GM18861 (cell line): ENCODE measurements around the gene RBM41.
"Not testable (repeated sequence)": the region's sequence is repeated elsewhere in the genome, so short reads cannot be mapped to it uniquely, and the experiment has no call there.

Source experiments
- ATAC-seq: cut with Tn5 transposase; IDR thresholded peaks from one replicate; pipeline ENCODE4 v1.9.1; 2021; ENCODE audit not compliant: unreplicated experiment

Gene RBM41

GRCh38 chrX:107118322-107119147 is at the start of gene RBM41:
TSS of gene RBM41 (minus strand) at chrX:107118822. CDS start at chrX:107118773, 49 bp downstream.
- ATAC-seq = peak; percentile 100

GRCh38 chrX:107168257-107168656 is 49.6 kb upstream of the RBM41 start:
- ATAC-seq = no peak

GRCh38 chrX:107167163-107167921 is 48.7 kb upstream of the RBM41 start:
- ATAC-seq = no peak

DNA sequence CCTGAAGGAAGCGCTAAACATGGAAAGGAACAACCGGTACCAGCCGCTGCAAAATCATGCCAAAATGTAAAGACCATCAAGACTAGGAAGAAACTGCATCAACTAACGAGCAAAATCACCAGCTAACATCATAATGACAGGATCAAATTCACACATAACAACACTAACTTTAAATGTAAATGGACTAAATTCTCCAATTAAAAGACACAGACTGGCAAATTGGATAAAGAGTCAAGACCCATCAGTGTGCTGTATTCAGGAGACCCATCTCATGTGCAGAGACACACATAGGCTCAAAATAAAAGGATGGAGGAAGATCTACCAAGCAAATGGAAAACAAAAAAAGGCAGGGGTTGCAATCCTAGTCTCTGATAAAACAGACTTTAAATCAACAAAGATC is 39.0 kb upstream of the RBM41 start:
- not testable (repeated sequence) for ATAC-seq

DNA sequence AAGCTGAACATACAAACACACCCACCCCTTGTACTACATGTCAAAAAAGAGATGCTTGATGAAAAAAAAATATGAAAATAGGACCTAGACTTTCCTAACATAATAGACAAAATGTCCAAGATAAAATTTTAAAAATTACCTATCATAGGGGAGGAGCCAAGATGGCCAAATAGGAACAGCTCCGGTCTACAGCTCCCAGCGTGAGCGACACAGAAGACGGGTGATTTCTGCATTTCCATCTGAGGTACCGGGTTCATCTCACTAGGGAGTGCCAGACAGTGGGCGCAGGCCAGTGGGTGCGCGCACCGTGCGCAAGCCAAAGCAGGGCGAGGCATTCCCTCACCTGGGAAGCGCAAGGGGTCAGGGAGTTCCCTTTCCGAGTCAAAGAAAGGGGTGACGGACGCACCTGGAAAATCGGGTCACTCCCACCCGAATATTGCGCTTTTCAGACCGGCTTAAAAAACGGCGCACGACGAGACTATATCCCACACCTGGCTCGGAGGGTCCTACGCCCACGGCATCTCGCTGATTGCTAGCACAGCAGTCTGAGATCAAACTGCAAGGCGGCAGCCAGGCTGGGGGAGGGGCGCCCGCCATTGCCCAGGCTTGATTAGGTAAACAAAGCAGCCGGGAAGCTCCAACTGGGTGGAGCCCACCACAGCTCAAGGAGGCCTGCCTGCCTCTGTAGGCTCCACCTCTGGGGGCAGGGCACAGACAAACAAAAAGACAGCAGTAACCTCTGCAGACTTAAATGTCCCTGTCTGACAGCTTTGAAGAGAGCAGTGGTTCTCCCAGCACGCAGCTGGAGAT is 37.2 kb upstream of the RBM41 start:
- not testable (repeated sequence) for ATAC-seq

DNA sequence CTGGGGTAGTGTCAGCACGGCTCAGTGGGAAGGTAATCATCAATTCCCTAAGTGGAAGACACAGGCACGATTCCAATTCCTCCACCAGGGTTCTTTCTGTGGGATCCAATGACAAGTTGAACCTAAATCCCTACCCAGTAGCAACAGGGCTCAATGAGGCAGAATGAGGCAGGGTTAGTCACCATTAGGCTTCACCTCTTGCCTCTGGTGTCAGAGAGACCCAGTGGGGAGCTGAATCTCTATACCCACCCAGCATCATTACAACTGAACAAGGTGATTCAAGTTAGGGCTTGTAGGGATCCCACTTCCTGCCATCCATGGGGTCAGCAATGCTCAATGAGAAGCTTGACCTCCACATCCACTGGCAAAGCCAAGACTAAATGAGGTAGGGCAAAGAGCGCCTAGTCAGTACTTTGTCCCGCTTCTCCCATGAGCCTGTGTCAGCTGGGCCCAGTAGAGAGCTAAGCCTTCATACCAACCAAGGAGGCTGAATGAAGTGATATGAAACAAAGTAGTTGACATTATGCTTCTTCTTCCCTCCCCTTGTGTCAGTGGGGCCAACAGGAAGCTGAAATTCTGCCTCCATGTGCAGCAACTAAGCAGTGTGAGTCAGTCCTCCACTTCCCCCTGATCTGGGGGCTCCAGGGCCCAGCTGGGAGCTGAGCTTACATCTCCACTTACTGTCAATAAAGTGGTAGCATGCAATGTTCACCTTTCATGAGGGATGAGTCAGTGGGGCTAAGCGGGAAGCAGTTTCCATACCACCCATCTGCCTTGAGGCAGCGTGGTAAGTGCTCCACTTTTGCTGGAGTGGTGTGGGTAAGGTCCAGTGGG is 36.4 kb upstream of the RBM41 start:
- no peak for ATAC-seq

GRCh38 chrX:107153005-107153404 is 34.4 kb upstream of the RBM41 start:
- no peak for ATAC-seq

DNA sequence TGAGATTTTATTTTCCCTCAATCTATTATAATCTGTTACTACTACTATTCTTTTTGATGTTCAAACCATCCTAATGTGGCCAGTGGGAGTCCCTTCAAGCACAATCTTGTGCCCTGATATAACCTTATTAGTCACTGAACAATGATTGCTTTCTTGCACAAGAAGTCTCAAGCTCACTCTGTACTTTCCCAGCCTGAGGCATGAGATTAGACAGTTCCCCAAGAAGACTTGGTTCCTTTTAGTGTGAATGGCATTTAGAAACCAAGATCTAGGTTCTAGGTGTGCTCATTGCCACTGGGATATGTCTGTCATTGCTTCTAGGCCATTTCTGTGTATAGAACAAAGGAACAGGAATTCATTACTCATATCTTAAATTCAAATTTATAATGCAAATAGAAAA is 28.0 kb upstream of the RBM41 start:
- no peak for ATAC-seq

DNA sequence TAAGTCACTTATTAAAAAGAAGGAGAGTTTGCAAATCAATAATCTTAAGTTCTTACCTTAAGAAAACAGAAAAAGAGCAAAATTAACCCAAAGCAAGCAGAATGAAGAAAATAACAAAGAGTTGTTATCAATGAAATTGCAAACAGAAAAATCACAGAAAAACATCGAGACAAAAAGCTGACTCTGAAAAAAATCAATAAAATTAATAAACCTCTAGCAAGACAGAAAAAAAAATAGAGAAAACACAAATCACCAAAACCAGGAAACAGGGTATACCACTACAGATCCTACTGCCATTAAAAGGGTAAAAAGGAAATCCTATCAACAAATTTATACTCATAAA is 17.3 kb upstream of the RBM41 start:
- peak; percentile 14 for ATAC-seq

DNA sequence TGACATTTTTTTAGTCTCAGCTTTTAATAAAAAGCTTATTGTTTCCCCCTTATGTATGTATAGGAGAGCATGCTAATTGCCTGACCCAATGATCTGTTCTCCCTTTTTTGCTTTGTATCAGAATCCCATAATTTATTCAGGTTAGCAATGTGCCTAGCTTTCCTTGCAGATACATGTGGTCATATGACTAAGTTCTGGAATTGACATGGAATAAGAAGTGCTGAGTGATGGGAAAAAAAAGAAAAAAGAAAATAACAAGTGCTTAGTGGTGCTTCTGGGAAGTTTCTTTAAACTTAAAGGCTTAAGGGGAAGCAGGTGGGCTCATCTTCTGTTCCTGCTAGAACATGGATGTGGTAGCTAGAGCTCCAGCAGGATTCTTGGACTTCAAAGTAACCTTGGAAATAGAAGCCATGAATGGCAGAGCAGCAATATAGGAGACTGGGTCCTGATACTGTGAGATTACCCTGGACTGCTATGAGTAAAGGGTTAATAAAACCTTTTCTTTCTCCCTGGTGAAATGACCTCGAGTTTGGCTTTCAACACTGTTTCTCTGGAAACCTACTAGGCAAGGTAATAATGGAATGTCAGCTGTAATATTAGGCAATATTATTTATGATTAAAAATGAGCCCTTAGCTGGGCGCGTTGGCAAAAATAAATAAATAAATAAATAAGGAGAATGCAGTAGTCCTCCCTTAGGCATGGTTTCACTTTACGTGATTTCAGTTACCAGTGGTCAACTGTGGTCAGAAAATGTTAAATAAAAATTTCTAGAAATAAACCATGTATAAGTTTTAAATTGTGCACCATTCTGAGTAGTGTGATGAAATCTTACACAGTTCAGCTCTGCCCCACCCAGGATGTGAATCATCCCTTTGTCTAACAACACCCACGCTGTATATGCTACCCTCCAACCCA is 16.7 kb upstream of the RBM41 start:
- ATAC-seq = peak; percentile 95

DNA sequence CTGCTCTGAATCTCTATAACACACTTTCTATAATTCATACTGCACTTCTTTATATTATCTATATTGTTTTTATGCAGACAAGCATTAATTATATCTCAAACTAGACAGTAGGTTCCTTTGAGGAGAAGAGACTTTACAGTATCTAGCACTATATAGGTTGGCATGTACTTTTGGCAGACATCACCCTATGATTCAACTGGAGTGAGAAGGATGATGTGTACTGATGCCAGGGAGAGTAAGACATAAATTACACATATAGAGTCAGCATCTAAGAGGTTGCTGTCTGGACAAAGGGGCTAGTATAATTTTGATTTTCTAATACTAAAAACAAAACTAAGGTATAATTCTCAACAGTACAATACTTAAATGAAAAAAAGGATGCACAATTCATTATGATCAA is 5.1 kb upstream of the RBM41 start:
- ATAC-seq = no peak

DNA sequence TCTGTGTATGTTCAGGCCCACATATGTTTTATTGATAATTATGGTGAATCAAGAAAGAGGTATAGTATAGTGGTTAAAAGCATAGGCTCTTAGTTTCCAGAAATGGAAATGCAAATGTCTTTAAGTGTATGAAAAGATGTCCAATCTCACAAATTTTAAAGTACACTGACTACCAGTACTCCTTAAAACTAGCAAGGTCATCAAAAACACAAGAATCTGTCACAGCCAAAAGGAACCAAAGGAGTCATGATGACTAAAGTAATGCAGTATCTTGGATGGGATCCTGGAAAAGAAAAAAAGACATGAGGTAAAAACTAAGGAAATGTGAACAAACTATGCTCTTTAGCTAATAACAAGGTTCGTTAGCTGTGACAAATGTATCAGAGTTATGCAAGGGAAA is 661 bp upstream of the RBM41 start:
- ATAC-seq = no peak

- ATAC-seq = no peak
Observed at GRCh38 chrX:107117993-107118321, 665 bp downstream of the RBM41 start.

- no peak for ATAC-seq
Observed at GRCh38 chrX:107107459-107107858, 11.2 kb downstream of the RBM41 start.

DNA sequence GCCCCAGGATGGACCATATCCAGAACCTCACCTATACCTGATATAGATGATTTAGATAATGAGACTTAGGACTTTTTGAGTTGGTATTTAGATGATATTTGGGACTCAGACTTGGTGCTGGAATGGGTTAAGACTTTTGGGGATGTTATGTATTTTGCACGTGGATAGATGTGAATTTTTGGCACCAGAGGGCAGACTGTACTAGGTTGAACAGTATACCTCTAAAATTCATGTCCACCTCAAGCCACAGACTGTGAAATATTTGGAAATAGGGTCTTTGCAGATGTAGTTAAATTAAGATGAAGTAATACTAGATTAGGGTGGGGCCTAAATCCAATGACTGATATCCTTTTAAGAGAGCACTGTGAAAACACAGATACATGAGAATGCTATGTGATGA is 15.6 kb downstream of the RBM41 start:
- ATAC-seq = no peak

GRCh38 chrX:107076158-107076557 is 42.5 kb downstream of the RBM41 start:
- no peak for ATAC-seq

DNA sequence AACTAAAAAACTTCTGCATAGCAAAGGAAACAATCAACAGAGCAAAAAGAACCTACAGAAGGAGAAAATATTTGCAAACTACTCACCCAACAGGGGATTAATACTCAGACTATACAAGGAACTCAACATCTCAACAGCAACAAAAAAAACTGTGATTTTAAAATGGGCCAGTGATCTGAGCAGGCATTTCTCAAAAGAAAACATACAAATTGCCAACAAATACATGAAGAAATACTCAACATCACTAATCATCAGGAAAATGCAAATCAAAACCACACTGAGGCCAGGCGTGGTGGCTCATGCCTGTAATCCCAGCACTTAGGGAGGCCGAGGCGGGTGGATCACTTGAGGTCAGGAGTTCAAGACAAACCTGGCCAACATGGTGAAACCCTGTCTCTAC is 60.9 kb downstream of the RBM41 start:
- ATAC-seq = not testable (repeated sequence)

DNA sequence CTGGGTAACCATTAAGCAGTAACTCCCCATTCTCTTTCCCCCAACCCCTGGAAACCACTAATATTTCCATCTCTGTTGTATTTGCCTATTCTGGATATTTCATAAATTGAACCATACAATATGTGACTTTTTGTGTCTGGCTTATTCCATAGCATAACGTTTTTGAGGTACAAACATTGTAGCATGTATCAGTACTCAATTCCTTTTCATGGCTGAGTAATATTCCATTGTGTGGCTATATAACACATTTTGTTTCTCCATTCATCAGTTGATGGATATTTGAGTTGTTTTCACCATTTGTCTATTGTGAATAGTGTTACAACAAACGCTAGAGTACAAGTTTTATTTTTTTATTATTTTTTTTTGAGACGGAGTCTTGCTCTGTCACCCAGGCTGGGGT is 63.6 kb downstream of the RBM41 start:
- no peak for ATAC-seq

- no peak for ATAC-seq
Observed at GRCh38 chrX:107050195-107050709, 68.4 kb downstream of the RBM41 start.

DNA sequence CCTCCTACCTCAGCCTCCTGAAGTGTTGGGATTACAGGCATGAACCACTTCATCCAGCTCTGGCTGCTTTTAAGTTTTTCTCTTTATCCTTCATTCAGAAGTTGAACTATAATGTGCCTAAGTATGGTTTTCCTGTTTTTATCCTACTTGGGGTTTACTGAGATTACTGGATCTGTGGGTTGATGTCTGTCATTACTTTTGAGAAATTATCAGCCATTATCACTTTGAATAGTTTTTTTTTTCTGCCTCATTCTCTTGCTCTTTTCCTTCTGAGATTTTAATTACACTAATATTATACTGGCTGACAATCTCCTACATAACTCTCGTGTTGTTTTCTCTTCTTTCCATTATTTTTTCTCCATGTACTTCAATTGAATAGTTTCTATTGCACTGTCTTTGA is 71.0 kb downstream of the RBM41 start:
- no peak for ATAC-seq
